Islet of Langerhans (tissue), 1 donor: ENCODE data around the gene CUX1.
"Not testable (repeated sequence)": the region's sequence is repeated elsewhere in the genome, so short reads cannot be mapped to it uniquely, and the experiment has no call there.

Experiments
- FAIRE-seq: peaks from one replicate; lab custom pipeline; 2011; peaks lifted over from hg19 to GRCh38; lab: Jason Lieb, UNC

Gene CUX1

GRCh38 chr7:101854084-101854865 lies 36.8 kb downstream of the CUX1 start:
- FAIRE-seq: no peak

GRCh38 chr7:101856473-101857357 lies 39.3 kb downstream of the CUX1 start:
- FAIRE-seq: no peak

GRCh38 chr7:101857358-101857811 lies 40.0 kb downstream of the CUX1 start:
- no peak for FAIRE-seq

- no peak for FAIRE-seq
Observed at GRCh38 chr7:101858437-101859385, 41.3 kb downstream of the CUX1 start.

- FAIRE-seq: no peak
Observed at GRCh38 chr7:101859411-101860106, 42.1 kb downstream of the CUX1 start.

GRCh38 chr7:101860316-101861217 lies 43.1 kb downstream of the CUX1 start:
- FAIRE-seq: no peak

- FAIRE-seq: no peak
Observed at GRCh38 chr7:101861218-101861775, 43.9 kb downstream of the CUX1 start.

GRCh38 chr7:101862280-101863220 lies 45.1 kb downstream of the CUX1 start:
- no peak for FAIRE-seq

GRCh38 chr7:101863598-101863997 lies 46.2 kb downstream of the CUX1 start:
- FAIRE-seq: no peak

GRCh38 chr7:101864039-101864438 lies 46.6 kb downstream of the CUX1 start:
- FAIRE-seq: no peak

- no peak for FAIRE-seq
Observed at GRCh38 chr7:101865031-101865430, 47.6 kb downstream of the CUX1 start.

GRCh38 chr7:101865455-101865854 lies 48.0 kb downstream of the CUX1 start:
- FAIRE-seq: no peak

GRCh38 chr7:101866328-101866727 lies 48.9 kb downstream of the CUX1 start:
- no peak for FAIRE-seq

GRCh38 chr7:101867265-101867664 lies 49.8 kb downstream of the CUX1 start:
- no peak for FAIRE-seq

- not testable (repeated sequence) for FAIRE-seq
Observed at GRCh38 chr7:101867681-101868080, 50.3 kb downstream of the CUX1 start.

GRCh38 chr7:101868191-101868950 lies 50.9 kb downstream of the CUX1 start:
- FAIRE-seq: no peak

GRCh38 chr7:101869026-101869900 lies 51.8 kb downstream of the CUX1 start:
- no peak for FAIRE-seq
